ENCODE results near the gene MASP1.

- TF ChIP-seq POLR2A (IDR thresholded peaks at IDR 0.05; ENCODE audit: low read depth, low read length) (no peak), POLR2AphosphoS5 (IDR thresholded peaks at IDR 0.05; ENCODE audit: low read depth, low read length) (no peak)
These were observed 84.5 kb downstream of the MASP1 start for GRCh38 chr3:187207062-187207461.
